Gastrocnemius medialis (tissue), 4 donors: ENCODE results near the gene GKN2.

Source experiments
- CTCF ChIP-seq, 5 experiments: fragments of 450-650 bp in 3 of 5; fragments of 200-600 bp in 2 of 5; sonication (generic) in 2 of 5; IDR thresholded peaks in 4 of 5; conservative IDR thresholded peaks in 1 of 5; 1 replicate in 4 of 5; 2 replicates in 1 of 5; pipeline ENCODE4 v1.5.1; 2016 to 2019; ENCODE audit warnings: antibody characterized with exemption in 5 of 5, mild to moderate bottlenecking in 3 of 5, moderate library complexity in 3 of 5
- POLR2A ChIP-seq, 2 donors: fragments of 450-650 bp; IDR thresholded peaks; one replicate each; pipeline ENCODE4 v1.6.1; 2017; ENCODE audit warnings: antibody characterized with exemption in 2 of 2, mild to moderate bottlenecking in 2 of 2, moderate library complexity in 2 of 2

GRCh38 chr2:68936889-68937288 lies 15.8 kb downstream of the GKN2 start:
- TF ChIP-seq CTCF (IDR thresholded peaks at IDR 0.05 in 4 of 5, conservative IDR thresholded peaks at IDR 0.05 in 1 of 5) (no peak), POLR2A (IDR thresholded peaks at IDR 0.05) (no peak)
